ENCODE data around the gene STAP2.

Gene STAP2

DNA sequence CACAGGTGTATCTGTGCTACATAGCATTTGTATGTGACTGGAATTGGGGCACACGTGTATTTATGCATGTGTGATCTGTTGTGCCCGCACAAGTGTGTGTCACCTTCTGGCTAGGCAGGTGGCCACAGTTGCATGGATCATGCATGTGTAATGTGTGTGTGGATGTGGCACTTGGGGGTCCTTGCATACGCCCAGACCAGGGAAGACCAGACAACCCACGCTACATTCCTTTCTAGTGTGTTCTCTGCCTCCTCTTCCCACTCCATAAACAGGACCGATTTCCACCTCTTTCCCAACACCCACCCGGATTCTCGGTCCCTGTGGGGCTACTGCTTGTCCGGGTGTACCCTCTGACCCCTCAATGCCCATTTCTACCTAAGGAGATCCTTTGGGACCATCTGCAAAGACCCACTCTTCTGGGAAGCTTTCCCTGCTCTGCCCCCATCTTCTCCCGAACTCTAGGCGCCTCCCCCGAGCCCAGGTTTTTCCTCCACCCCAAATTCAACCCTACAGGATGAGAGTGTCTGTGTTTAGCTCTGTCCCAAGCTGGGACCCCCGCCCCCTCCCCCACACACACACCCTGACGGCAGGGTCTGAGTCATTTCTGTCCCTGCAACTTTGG is 12.3 kb downstream of the STAP2 start:
- no peak for DNase-seq

DNA sequence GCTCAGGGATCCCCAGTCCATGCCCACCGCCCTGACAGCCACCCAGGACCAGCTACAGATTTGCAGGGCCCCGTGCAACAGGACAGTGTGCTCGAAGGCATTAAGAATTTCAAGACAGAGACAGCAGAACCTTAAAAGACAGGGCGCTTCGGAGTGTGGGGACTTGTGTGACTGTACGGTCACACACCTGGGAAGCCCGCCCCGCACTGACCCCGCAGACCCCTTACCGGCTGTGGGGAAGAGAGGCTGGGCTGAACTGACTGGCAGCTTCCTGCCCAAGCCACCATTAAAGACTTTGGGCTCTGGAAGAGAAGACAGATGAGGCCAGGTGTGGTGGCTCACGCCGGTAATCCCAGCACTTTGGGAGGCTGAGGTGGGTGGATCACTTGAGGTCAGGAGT is 14.4 kb downstream of the STAP2 start:
- no peak for DNase-seq

DNA sequence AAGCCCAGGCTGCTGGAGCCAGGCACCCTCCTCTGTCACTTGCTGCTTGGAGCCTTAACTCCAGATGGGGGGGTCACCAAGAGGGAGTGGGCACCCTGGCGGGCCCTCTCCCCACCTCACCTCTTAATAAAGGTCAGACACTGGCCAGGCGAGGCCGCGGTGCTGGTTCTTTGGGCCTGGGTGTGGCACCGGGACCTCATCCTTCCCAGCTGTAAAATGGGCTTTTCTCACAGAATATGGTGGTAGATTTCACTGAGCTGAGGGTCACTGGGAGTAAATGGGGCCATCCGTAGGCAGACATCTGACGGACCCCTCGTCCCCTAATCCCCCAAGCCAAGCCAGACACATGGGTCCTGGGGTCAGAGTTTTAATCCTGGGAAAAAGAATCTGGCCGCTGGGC is 14.9 kb downstream of the STAP2 start:
- no peak for DNase-seq

DNA sequence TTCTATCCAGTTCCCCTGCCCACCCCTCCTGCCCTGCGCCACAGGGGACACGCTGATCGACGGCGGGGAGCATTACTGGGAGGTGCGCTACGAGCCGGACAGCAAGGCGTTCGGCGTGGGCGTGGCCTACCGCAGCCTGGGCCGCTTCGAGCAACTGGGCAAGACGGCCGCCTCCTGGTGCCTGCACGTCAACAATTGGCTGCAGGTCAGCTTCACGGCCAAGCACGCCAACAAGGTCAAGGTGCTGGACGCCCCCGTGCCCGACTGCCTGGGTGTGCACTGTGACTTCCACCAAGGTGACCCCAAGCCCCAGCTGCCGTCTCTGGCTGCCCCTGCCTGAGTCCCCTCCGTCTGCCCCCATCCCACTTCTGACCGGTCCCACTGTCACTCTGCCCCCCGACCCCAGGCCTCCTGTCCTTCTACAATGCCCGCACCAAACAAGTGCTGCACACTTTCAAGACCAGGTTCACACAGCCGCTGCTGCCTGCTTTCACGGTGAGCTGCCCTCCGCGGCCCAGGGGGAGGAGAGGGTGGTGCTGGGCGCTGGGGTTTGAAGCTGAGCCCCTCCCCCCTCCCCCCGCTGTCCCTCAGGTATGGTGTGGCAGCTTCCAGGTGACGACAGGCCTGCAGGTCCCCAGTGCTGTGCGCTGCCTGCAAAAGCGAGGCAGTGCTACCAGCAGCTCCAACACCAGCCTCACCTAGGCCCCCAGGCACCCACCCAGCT is 15.5 kb downstream of the STAP2 start:
- no peak for DNase-seq

DNA sequence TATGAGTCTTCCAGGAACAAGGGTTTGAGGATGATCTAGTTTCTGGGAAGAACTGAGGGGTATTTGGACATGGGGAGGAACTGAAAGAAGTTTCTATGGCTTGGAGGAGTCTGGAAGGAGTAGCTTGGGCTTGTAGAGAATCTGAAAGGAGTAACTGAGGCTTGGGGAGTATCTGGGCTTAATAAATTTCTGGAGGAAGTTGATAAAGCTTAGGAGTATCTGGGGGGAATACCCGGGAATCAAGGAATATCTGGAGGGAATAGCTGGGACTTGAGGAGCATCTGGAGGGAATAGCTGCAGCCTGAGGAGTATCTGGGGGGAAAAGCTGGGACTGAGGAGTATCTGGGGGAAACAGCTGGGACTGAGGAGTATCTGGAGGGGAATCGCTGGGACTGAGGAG is 18.2 kb downstream of the STAP2 start:
- no peak for DNase-seq

DNA sequence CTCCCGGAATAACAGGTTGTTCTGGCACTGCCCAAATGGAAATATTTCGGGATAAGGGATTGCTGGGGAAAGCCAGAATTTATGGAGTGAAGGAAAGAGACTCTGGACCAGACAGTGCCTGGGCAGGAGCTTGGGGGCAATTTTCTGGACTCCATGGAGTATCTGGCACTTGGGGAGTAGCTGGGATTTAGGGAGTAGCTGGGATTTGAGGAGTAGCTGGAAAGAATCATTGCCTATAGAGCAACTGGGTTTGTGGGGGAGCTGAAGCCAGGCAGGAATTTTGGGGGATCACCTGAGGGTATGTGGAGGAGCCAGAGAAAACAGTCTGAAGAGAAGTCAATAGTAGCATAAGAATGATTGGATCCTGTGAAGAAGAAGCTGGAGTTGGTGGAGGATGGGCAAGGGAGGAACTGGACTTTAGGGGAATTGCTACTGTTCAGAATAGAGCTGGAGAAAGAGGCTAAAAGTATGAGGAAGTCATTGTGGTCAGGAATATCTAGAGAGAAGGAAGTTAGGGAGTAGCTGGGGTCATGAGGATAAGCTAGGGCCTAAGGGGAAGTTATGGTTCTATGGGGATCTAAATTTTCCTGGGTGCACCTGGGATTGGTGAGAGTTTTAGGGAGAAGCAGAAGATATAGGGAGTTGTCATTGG is 19.4 kb downstream of the STAP2 start:
- no peak for DNase-seq

DNA sequence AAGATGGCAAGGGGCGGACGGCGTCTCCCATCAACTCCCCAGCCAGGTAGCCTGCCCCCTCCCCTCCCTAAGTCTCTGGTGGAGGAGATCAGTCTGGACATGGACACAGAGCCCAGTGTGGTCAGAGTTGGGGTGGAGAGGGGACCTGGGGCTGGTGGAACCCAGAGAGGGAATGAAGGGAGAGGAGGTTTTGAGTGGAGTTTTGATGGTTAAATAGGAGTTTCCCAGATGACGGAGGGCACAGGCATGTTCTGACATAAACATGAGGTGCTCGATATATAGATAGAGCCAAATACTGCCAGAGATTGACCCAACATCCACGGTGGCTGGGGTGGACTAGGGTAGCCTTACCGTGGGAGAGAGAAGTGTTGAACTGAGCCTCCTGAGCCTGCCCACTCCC is 20.2 kb downstream of the STAP2 start:
- no peak for DNase-seq

DNA sequence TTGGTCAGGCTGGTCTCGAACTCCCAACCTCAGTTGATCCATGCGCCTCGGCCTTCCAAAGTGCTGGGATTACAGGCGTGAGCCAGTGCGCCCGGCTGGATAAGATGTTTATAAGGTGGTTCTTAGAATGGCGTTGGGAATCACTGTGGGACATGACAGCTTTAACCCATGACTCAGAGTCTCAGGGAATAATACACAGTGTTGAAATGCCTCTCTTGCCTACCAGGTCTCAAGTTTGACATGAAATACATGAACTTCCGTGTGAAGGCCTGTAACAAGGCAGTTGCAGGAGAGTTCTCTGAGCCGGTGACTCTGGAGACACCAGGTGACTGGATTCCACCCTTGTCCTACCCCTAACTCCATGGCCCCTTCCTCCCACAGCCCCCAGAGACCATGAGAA is 21.7 kb downstream of the STAP2 start:
- DNase-seq: no peak

DNA sequence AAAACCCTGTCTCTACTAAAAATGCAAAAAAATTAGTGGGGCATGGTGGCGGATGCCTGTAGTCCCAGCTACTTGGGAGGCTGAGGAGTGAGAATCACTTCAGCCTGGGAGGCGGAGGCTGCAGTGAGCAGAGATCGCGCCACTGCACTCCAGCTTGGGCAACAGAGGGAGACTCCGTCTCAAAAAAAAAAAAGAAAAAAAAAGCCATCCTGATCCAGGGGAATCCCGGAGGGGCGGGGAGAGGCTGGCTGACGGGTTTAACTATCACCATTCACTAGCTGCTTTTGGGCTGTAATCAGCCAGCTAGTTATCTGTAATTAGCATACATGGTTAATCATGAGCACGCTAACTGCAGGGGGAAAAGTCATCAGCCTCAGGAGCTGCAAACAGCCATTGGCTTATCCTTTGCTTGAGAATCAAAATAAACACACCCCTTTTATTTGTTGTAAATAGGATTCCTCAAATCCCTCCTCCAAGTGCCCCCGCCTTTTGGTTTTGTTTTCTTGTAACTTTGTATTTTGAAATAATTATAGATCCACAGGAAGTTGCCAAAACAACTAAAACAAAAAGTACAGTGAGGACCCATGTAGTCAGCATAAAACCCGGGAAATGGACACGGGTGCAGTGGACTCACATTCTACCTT is 24.7 kb downstream of the STAP2 start:
- DNase-seq: no peak

DNA sequence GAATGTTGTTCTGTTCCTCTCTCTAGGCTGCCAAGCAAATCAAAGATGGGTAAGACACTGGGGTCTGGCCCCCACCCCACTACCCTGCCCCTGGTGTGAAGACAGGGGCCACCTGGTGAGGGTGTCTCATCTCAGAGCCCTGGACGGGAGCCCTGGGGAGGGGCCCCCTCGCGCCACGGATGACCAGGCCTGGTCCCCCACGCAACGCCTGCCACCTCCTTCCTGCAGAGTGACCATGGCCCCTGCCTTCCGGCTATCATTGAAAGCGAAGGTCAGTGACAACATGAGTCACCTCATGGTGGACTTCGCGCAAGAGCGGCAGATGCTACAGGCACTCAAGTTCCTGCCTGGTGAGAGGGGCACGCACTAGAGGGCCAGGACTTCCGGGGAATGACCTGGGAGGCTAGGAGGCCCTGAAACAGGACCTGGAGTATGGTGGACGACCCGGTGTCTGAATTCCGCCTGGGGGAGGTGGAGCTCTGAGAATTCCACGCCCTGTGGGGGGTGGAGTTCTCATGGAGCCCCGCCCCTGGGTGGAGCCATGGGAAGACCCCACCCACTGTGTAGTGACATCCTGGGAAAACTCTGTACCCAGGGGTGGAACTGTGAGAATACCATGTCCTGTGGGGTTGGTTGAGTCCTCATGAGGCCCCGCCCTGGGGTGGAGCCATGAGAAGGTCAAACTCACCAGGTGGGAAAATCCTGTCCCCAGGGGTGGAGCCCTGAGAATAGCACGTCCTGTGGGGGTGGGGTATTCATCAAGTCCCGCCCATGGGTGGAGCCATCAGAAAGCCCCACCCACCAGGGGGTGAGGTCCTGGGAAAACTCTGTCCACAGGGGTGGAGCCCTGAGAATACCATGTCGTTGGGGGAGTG is 28.1 kb downstream of the STAP2 start:
- no peak for DNase-seq

DNA sequence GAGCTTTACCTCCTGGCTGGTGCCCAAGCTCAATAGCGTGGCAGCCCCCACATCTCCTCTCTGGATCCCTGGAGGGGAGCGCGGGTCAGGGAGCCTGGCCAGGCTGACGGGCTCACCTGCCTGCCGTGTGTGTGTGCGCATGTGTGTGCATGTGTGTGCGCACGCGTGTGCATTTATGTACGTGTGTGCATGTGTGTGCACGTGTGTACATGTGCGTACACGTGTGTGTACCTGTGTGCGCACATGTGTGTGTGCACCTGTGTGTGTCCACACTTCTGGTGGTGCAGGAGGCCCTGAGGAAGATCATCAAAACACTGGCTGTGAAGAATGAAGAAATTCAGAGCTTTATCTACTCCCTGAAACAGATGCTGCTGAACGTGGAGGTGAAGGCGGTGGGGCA is 33.0 kb downstream of the STAP2 start:
- DNase-seq: no peak

DNA sequence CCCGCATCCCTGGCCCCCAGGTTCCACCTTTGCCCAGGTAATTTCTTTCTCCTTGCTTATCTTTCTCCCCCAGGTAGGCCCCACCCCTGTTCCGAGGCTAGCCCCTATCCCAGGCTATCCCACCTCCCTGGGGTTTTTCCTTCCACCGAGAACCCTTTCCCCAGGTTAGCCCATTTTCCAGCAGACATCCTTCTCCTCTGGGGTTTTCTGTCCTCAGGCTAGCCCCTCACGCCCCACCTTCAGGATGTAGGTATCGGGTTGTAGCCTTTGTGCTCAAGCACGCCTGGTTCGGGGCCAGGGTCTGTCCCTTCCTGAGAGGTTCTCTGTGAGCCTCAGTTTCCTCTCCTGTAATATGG is 33.4 kb downstream of the STAP2 start:
- no peak for DNase-seq

DNA sequence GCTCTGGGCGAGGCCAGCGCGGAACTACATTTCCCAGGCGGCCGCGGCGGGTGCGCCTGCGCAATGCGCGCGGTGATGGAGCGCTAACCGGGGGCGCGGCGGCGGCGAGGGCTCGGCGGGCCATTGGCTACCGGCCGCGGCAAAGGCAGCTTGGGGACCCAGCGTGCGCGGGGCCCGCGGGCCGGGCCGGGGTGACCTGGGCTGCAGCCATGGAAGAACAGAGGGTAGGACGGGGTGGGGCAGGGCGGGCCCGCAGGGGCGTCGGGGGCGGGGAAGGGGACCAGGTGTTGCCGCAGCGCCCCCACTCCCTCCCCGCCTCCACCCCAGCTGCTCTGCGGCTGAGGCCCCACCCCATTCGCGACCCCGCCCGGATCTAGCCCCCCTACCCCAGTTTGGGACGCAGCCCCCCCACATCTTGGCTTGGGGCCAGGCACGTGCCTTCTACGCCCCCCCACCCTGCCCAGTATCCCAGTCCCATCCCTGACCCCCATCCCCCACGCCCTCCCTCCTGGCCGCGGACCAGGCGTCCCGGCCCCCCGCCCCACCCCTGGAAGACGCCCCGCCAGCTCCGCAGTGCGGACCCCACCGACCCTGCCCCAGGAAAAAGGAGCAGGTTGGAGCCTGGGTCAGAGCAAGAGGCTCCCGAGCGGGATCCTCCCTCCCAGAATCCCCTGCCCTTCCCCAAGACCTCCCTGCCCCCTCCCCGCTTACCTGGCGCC is 33.9 kb downstream of the STAP2 start, which contains the start of gene FSD1:
Gene FSD1 (plus strand): TSS at position 61 of the 719 bp plus-strand sequence. CDS start 149 bp downstream, at position 210.
- no peak for DNase-seq

DNA sequence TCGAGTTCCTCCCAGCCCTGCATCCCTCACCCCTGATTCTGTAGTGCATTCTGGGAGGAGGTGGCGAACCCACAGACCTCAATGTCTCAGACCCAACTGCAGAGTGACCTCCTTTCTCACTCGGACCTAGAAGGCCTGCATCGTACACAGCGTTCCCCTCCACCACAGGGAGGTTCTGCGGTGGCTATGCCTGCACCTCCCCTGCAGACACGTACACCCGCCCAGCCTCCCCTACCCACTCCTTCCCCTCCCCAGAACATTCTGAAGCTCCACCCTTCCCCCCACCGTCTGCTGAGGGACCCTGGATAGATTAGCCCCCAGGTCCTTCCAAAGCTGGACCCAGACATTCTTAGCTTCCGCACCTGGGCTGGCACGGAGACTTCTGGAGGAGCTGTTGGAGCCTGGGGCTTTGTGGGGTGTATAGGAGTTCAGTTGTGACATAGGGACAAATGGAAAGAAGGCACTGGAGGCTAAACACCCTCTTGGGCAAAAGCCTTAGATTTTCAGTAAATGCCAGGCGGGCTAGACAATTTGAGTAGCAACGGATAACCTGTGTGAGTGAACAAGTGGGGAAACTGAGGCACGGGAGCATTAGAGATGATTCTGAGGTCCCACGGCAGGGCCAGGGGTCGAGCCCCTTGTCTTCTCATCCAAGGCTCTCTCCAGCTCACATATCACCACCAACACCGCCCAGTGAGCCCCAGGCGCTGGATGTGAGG is 34.6 kb downstream of the STAP2 start:
- DNase-seq: no peak

DNA sequence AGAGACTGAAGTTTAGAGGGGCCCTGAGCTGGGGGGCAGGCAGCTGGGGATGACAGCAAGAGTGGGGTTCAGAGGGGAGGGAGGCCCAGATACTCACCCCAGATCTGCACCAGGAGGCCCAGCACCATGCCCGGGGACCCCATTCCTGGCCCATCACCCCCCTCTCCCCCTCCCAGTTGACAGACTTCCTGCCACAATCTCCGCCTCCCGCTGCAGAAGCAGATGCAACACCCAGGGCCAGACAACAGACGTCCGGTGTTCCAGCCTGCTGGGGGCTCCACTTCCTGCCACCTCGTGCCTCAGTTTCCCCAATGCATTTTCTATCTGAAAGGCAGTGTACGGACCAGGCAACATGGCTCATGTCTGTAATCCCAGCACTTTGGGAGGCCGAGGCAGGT is 36.4 kb downstream of the STAP2 start, which contains the start of gene TMIGD2:
Gene TMIGD2 (minus strand): TSS at position 147 of the 398 bp plus-strand sequence. CDS start 4 bp downstream, at position 143.
- DNase-seq: no peak

DNA sequence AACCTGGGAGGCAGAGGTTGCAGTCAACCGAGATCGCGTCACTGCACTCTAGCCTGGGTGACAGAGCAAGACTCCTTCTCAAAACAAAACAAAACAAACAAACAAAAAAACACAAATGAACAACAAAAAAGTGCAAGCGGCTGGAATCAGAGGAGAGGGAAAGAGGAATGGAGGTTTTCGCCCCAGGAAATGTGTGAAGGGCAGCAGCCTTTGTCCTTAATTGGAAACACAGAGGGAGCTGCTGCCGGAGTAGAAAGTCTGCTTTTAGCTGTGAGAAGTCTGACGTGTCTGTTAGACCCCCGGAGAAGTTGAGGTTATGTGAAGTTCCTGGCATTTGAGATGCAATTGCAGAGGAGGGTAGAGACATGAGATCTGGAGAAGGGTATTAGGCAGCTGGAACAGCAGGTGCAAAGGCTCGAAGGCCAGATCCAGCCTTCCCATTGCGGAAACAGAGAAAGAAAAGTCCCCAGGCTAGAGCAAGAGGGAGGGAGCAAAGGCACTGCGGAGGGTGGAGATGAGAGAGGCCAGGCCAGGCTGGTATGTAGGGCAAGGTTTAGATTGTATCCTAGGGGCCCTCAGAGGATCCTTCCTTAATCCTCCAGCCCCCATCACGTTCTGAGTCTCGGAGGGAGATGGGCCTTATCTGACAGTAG is 36.9 kb downstream of the STAP2 start:
- DNase-seq: no peak

DNA sequence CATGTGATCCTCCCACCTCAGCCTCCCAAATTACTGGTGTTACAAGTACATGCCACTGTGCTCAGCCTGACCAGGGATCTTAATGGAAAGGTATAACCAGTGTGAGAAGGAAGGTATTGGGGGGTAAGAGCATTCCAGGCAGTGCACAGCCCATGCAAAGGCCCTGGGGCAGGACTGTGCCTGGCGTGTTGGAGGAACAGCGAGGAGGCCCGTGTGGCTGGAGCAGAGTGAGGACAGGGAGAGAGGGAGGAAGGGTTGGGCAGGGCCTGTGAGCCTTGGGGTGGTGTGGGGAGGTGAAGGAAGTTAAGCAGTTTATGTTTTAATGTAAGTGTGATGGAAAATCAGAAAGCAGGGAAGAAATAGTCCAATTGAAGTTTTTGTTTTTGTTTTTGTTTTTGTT is 38.0 kb downstream of the STAP2 start:
- no peak for DNase-seq

DNA sequence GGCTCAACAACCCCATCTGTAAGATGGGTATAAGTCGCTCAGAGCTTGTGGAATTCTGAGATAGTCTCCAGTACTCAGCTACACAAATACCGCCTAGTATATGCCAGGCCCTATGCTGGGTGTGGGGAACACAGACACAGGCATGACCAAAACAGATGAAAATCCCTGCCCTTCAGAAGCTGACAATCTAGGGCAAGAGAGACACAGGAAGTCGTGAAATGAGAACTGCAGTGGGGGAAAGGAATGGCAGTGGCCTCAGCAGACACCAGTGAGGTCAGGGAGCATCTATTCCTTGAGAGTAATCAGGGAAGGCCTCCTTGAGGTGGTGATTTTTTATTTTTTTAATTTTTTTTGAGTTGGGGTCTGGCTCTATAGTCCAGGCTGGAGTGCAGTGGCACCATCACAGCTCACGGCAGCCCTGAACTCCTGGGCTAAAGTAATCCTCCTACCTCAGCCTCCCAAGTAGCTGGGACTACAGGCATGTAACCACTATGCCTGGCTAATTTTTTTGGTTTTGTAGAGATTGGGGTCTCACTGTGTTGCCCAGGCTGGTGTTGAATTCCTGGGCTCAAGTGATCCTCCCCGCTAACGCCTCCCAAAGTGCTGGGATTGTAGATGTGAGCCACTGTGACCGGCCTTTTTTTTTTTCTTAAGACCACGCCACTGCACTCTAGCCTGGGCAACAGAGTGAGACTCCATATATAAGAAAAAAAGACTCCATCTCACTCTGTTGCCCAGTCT is 39.6 kb downstream of the STAP2 start:
- no peak for DNase-seq

DNA sequence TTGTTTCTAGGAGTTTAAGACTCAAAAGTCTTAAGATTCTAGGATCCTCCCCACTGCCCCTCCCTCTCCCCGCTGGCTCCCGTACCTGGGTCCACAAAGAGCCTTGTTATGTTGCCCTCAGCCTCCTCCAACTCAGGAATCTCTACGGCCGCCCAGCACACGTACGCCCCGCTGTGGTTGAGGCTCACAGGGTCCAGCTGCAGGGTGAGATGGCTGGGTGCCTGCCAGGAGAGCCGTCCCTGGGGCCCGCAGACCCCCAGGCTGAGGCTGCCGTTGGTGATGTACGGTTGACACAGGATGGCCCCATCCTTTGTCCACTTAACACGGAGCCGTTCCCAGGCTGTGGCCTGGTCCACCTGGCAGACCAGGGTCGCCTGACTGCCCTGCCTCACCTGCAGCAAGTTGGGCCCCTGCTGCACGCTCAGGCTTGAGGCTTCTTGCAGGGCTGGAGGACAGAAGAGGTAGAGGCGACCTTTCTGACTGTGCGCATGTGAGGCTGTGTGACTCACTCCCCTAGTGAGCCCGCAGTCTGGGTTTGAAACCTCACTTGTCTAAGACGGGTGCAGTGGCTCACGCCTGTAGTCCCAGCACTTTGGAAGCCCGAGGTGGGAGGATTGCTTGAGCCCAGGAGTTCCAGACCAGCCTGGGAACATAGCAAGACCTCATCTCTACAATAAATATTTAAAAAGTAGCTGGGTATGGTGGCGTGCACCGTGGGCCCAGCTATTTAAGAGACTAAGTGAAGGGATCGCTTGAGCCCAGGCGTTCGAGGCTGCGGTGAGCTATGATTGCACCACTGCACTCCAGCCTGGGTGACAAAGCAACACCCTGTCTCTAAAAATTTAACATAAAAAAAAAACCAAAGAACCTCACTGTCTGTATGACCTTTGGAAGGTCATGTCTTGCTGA is 40.5 kb downstream of the STAP2 start:
- DNase-seq: no peak

Measured in NCI-H2107 (cell line).